Measurements from ENCODE around the gene MOGAT1.
A peak's percentile ranks its signal among the peaks of the same experiment; 100 is the strongest.

Gene MOGAT1

DNA sequence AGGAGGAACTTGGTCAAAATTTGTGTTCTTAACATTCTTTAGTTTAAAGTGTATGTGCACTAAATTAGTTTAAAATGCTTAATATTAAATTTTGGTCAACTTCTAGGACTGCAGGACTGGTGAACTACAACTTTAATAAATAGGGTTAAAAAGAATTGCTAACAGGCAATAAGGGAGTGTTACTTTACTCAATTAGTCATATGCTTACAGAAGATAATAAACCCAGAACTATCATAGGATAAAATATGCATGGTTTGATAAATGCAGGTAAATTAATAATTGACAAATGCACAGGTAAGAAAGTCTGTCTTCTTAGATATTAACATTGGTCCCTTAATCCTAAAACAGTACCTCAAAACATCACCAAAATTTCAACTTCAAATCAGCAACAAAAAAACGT is 36.2 kb upstream of the MOGAT1 start:
- peaks cover 18% of the 10 kb centered on the region for H3K4me1 Mint-ChIP-seq
- H3K9me3 Mint-ChIP-seq, result peaks cover 12% of the 10 kb centered on the region
- H3K27ac Mint-ChIP-seq, result no peak overlapping the region
- no peak for DNase-seq
- no peak overlapping the region for H3K4me3 Mint-ChIP-seq
- TF ChIP-seq, protein P1, sequence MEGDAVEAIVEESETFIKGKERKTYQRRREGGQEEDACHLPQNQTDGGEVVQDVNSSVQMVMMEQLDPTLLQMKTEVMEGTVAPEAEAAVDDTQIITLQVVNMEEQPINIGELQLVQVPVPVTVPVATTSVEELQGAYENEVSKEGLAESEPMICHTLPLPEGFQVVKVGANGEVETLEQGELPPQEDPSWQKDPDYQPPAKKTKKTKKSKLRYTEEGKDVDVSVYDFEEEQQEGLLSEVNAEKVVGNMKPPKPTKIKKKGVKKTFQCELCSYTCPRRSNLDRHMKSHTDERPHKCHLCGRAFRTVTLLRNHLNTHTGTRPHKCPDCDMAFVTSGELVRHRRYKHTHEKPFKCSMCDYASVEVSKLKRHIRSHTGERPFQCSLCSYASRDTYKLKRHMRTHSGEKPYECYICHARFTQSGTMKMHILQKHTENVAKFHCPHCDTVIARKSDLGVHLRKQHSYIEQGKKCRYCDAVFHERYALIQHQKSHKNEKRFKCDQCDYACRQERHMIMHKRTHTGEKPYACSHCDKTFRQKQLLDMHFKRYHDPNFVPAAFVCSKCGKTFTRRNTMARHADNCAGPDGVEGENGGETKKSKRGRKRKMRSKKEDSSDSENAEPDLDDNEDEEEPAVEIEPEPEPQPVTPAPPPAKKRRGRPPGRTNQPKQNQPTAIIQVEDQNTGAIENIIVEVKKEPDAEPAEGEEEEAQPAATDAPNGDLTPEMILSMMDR (IDR thresholded peaks at IDR 0.05), result no peak
- H3K27me3 Mint-ChIP-seq (ENCODE audit: low read depth, poor library complexity), result no peaks in the 10 kb centered on the region
- peaks cover 82% of the 10 kb centered on the region for H3K36me3 Mint-ChIP-seq (ENCODE audit: low read depth)

DNA sequence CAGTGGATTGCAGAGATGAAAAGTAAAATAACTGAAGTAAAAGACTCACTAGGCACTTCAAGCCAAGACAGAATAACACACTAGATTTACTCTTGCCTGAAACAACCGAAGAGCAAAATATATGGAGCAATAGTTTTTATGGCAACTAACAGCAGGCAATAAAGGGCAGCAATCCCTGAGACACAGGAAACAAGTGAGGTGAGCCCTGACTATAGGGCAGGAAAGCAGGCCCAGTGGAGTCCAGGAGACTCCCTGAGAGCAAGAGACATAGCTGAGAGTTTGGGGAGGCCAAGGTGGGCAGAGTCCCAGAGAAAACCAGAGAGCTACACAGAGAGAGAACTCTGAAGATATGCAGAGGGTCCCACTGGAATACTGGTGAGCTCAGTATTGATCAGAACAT is 34.4 kb upstream of the MOGAT1 start:
- TF ChIP-seq, protein P1 (IDR thresholded peaks at IDR 0.05), result no peak
- DNase-seq, result no peak
- no peak overlapping the region for H3K4me3 Mint-ChIP-seq
- H3K36me3 Mint-ChIP-seq (ENCODE audit: low read depth), result peaks cover 76% of the 10 kb centered on the region
- peaks cover 7% of the 10 kb centered on the region for H3K4me1 Mint-ChIP-seq
- H3K27me3 Mint-ChIP-seq (ENCODE audit: low read depth, poor library complexity), result no peaks in the 10 kb centered on the region
- peaks cover 12% of the 10 kb centered on the region for H3K9me3 Mint-ChIP-seq
- peak overlapping the region; percentile 37 for H3K27ac Mint-ChIP-seq

DNA sequence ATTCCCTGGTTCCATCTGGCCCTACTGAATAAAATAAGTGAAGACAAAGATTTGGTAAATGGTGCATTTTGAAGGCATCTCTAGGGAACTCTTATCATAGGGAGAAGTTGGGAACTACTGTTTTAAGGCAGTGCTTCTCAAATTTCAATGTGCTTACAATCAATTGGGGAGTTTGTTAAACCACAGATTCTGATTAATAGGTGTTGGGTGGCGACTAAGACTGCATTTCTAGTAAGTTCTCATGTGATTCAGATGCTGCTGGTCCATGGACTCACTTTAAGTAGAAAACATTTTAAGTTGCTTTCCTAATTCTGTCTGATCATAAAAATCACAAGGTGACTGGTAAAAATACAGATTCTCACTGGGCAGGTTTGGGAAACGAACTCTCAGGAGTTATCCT is 30.1 kb upstream of the MOGAT1 start:
- TF ChIP-seq, protein P1 (IDR thresholded peaks at IDR 0.05), result no peak
- peaks cover 7% of the 10 kb centered on the region for H3K4me1 Mint-ChIP-seq
- no peak for DNase-seq
- H3K9me3 Mint-ChIP-seq, result peaks cover 12% of the 10 kb centered on the region
- no peak overlapping the region for H3K27ac Mint-ChIP-seq
- H3K36me3 Mint-ChIP-seq (ENCODE audit: low read depth), result peaks cover 53% of the 10 kb centered on the region
- H3K4me3 Mint-ChIP-seq, result no peak overlapping the region
- no peaks in the 10 kb centered on the region for H3K27me3 Mint-ChIP-seq (ENCODE audit: low read depth, poor library complexity)

DNA sequence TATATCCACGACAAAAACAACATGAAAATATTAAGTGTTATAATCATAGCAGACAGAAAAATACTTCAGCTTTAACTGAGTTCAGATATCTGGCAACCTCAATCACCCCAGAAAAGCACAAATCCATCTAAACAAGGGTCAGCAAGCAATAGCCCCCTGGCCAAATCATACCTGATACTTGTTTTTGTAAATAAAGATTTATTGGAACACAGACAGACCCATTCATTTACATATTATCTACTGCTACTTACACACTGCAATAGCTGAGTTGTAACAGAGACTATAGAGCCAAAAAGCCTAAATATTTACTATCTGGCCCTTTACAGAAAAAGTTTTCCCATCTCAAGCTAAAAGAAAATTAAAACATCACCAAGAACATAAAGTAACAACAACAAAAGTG is 28.3 kb upstream of the MOGAT1 start:
- H3K36me3 Mint-ChIP-seq (ENCODE audit: low read depth), result peaks cover 45% of the 10 kb centered on the region
- no peak for DNase-seq
- H3K9me3 Mint-ChIP-seq, result no peaks in the 10 kb centered on the region
- no peak overlapping the region for H3K27ac Mint-ChIP-seq
- no peaks in the 10 kb centered on the region for H3K4me1 Mint-ChIP-seq
- H3K4me3 Mint-ChIP-seq, result no peak overlapping the region
- TF ChIP-seq, protein P1 (IDR thresholded peaks at IDR 0.05), result no peak
- no peaks in the 10 kb centered on the region for H3K27me3 Mint-ChIP-seq (ENCODE audit: low read depth, poor library complexity)

DNA sequence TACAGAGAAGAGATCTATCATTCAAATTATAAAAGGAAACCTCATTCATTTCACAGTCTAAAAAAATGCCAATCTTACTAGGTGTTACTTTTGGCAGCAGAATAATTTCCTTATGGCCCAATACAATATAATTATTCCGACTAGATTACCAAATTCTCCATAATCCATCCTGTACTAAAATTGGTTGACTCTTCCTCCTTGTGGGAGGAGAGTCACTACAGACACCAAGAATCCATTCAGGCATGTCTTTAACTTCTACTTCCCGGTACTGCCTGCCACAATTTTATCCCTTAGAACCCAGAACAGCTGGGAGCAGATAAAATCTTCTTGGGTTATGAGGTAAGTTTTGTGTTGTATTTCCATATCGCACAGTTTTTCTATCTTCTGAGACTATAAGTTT is 25.4 kb upstream of the MOGAT1 start:
- DNase-seq, result no peak
- TF ChIP-seq, protein P1 (IDR thresholded peaks at IDR 0.05), result no peak
- Mint-ChIP-seq H3K4me3 (no peak overlapping the region), H3K36me3 (ENCODE audit: low read depth) (peaks cover 36% of the 10 kb centered on the region), H3K27ac (no peak overlapping the region), H3K27me3 (ENCODE audit: low read depth, poor library complexity) (no peaks in the 10 kb centered on the region), H3K4me1 (no peaks in the 10 kb centered on the region), H3K9me3 (no peaks in the 10 kb centered on the region)

DNA sequence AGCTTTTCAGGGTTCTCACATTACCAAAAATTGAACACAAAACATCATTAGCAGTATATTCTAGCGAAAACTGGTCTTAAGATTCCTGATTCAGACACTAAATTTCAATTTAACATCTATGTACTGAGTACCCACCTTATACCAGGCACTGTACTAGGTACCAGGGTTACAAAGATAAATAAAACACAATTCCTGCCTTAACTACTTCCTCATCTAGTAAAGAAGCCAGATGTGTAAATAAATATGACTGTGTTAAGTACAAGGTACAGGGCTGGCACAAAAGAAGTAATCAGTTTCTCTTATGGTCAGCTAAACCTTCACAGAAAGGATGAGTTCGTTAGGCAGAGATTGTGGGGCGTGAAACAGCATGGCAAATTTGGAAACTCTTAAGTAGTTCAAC is 21.7 kb upstream of the MOGAT1 start:
- H3K36me3 Mint-ChIP-seq (ENCODE audit: low read depth), result peaks cover 26% of the 10 kb centered on the region
- H3K27ac Mint-ChIP-seq, result no peak overlapping the region
- H3K4me1 Mint-ChIP-seq, result peaks cover 22% of the 10 kb centered on the region
- H3K4me3 Mint-ChIP-seq, result no peak overlapping the region
- no peaks in the 10 kb centered on the region for H3K27me3 Mint-ChIP-seq (ENCODE audit: low read depth, poor library complexity)
- DNase-seq, result no peak
- TF ChIP-seq, protein P1 (IDR thresholded peaks at IDR 0.05), result no peak
- no peaks in the 10 kb centered on the region for H3K9me3 Mint-ChIP-seq

Measured in nephron progenitor cell (in vitro differentiated cells).